Activated T-helper 2 cell treated with anti-CD3 and anti-CD28 coated beads, Interferon-gamma antibody, Interleukin-2, Interleukin-4, amounts not matched to agents 10 μg/mL and 5 μg/mL and 100 μg/mL, durations not matched to agents 14 hours and 24 hours and 36 hours (primary cell): ENCODE data around the gene RRAD. TPM values are rescaled to one million over a fixed set of nuclear protein-coding genes. Genes with fewer than 3 reads are reported as not detected.

ENCODE experiments used
- DNase-seq: peaks from one replicate; pipeline ENCODE4 v3.0.0; 2021; ENCODE audit warnings: low spot score
- H3K27ac Mint-ChIP-seq: one replicate; pipeline ENCODE4 v1.8.0; 2021; ENCODE audit warnings: mixed read lengths
- H3K27me3 Mint-ChIP-seq: one replicate; pipeline ENCODE4 v1.8.0; 2021; ENCODE audit warnings: low read depth, mixed read lengths
- H3K36me3 Mint-ChIP-seq: one replicate; pipeline ENCODE4 v1.8.0; 2021; ENCODE audit warnings: low read depth, mixed read lengths
- H3K4me1 Mint-ChIP-seq: one replicate; pipeline ENCODE4 v1.8.0; 2021; ENCODE audit warnings: low read depth, mixed read lengths
- H3K4me3 Mint-ChIP-seq: one replicate; pipeline ENCODE4 v1.8.0; 2021; ENCODE audit warnings: low read depth, mild to moderate bottlenecking, moderate library complexity, mixed read lengths
- H3K9me3 Mint-ChIP-seq: one replicate; pipeline ENCODE4 v1.8.0; 2021; ENCODE audit warnings: mixed read lengths
- intact Hi-C: fragments of 100-400 bp; cut with micrococcal nuclease; formaldehyde crosslinking; loops from one replicate; pipeline ENCODE4 v1.15.1; 2023
- total RNA-seq: library from RNA; stranded (reverse); gene quantifications from 2 replicates; pipeline ENCODE4 v1.2.3, GENCODE V29; 2022

RRAD gene
- total RNA-seq, 1 donor from 2014 or later, result 1.8 TPM

GRCh38 chr16:66917741-66918140 lies 7.6 kb downstream of the RRAD start:
- no peaks in the 10 kb centered on the region for H3K9me3 Mint-ChIP-seq
- no peaks in the 10 kb centered on the region for H3K36me3 Mint-ChIP-seq
- intact Hi-C loops, result no loop called here
- no peak overlapping the region for H3K4me3 Mint-ChIP-seq
- peaks cover 15% of the 10 kb centered on the region for H3K27me3 Mint-ChIP-seq
- no peak for DNase-seq
- H3K27ac Mint-ChIP-seq, result no peak overlapping the region
- no peaks in the 10 kb centered on the region for H3K4me1 Mint-ChIP-seq

- Mint-ChIP-seq H3K27ac (no peak overlapping the region), H3K9me3 (no peaks in the 10 kb centered on the region), H3K27me3 (peaks cover 15% of the 10 kb centered on the region), H3K4me1 (no peaks in the 10 kb centered on the region), H3K4me3 (no peak overlapping the region), H3K36me3 (no peaks in the 10 kb centered on the region)
- intact Hi-C loops, result no loop called here
- no peak for DNase-seq
Observed at GRCh38 chr16:66916518-66916917, 8.8 kb downstream of the RRAD start.

- H3K27ac Mint-ChIP-seq, result no peak overlapping the region
- H3K9me3 Mint-ChIP-seq, result no peaks in the 10 kb centered on the region
- intact Hi-C loops, result no loop called here
- H3K4me1 Mint-ChIP-seq, result peaks cover 1% of the 10 kb centered on the region
- H3K27me3 Mint-ChIP-seq, result peaks cover 8% of the 10 kb centered on the region
- H3K36me3 Mint-ChIP-seq, result no peaks in the 10 kb centered on the region
- H3K4me3 Mint-ChIP-seq, result no peak overlapping the region
- DNase-seq, result no peak
Observed at GRCh38 chr16:66915041-66915440, 10.3 kb downstream of the RRAD start.

GRCh38 chr16:66914541-66914940 lies 10.8 kb downstream of the RRAD start:
- Mint-ChIP-seq H3K36me3 (no peaks in the 10 kb centered on the region), H3K4me1 (peaks cover 1% of the 10 kb centered on the region), H3K9me3 (no peaks in the 10 kb centered on the region), H3K4me3 (no peak overlapping the region), H3K27me3 (peaks cover 5% of the 10 kb centered on the region), H3K27ac (no peak overlapping the region)
- intact Hi-C loops, result no loop called here
- no peak for DNase-seq

DNA sequence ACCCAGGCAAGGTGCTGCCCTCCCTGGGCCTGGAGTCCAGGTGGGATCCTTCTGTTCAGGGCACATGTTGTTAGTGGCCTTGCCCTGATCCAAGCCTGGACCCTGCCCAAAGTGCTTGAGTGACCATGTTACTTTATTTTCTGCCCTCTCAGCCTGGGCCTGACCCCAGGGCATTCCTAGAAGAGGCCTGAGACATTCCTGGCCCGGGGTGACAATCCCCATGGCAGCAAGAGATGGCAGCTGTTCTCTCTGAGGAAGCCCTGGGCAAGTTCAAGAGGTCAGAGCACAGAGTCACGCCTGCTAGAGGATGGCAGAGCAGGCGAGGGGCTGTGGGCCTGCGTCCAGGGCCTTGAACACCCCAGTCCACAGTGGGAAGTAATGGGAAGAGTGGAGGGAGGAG lies 11.6 kb downstream of the RRAD start:
- no peaks in the 10 kb centered on the region for H3K9me3 Mint-ChIP-seq
- H3K27ac Mint-ChIP-seq, result no peak overlapping the region
- DNase-seq, result no peak
- no peak overlapping the region for H3K4me3 Mint-ChIP-seq
- H3K27me3 Mint-ChIP-seq, result peaks cover 2% of the 10 kb centered on the region
- H3K36me3 Mint-ChIP-seq, result no peaks in the 10 kb centered on the region
- peaks cover 1% of the 10 kb centered on the region for H3K4me1 Mint-ChIP-seq
- intact Hi-C loops, result no loop called here

GRCh38 chr16:66913081-66913480 lies 12.3 kb downstream of the RRAD start:
- H3K9me3 Mint-ChIP-seq, result no peaks in the 10 kb centered on the region
- no peak overlapping the region for H3K27ac Mint-ChIP-seq
- peaks cover 1% of the 10 kb centered on the region for H3K4me1 Mint-ChIP-seq
- no peak overlapping the region for H3K4me3 Mint-ChIP-seq
- intact Hi-C loops, result no loop called here
- no peaks in the 10 kb centered on the region for H3K36me3 Mint-ChIP-seq
- peaks cover 2% of the 10 kb centered on the region for H3K27me3 Mint-ChIP-seq
- no peak for DNase-seq

DNA sequence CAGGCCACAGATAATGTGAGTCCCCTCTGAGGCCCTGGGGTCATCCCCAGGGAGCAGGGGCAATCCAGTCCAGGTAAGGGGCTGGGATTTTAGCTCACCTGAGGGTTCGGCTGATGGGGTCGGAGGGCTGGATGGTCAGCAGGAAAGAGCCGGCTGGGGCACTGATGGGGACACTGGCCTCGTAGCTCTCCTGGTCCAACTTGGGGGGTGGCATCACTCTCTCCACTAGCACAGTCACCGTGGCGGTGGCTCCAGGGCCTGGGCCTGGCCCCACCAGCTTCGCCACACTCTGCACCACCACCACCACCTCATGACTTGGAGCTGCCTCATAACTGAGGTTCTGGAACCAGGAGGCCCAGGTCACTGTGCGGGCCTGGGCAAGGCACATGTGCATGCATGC lies 13.5 kb downstream of the RRAD start:
- H3K9me3 Mint-ChIP-seq, result no peaks in the 10 kb centered on the region
- intact Hi-C loops, result no loop called here
- H3K36me3 Mint-ChIP-seq, result no peaks in the 10 kb centered on the region
- no peak for DNase-seq
- H3K27ac Mint-ChIP-seq, result no peak overlapping the region
- no peak overlapping the region for H3K4me3 Mint-ChIP-seq
- peaks cover 1% of the 10 kb centered on the region for H3K4me1 Mint-ChIP-seq
- H3K27me3 Mint-ChIP-seq, result peaks cover 2% of the 10 kb centered on the region

DNA sequence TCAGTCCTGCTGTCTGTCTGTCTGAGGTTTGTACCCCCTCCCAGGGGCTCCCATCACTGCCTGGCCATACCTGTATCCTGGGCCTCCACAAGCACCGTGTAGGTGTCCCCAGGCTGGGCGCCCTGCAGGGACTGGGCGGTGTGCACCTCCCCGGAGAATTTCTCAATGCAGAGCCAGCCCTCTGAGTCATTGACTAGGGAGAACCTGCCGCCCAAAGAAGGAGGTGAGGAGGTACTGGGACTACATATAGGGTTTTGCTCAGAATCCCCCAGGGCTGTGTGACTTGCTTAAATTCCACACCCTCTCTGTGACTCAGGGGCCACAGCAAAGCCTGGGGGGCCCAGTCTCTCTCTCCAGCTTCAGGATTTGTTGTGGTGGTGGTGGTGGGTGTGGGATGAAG lies 14.2 kb downstream of the RRAD start:
- no peak for DNase-seq
- Mint-ChIP-seq H3K27ac (no peak overlapping the region), H3K27me3 (no peaks in the 10 kb centered on the region), H3K9me3 (no peaks in the 10 kb centered on the region), H3K36me3 (no peaks in the 10 kb centered on the region), H3K4me1 (peaks cover 3% of the 10 kb centered on the region), H3K4me3 (no peak overlapping the region)
- intact Hi-C loops, result no loop called here

DNA sequence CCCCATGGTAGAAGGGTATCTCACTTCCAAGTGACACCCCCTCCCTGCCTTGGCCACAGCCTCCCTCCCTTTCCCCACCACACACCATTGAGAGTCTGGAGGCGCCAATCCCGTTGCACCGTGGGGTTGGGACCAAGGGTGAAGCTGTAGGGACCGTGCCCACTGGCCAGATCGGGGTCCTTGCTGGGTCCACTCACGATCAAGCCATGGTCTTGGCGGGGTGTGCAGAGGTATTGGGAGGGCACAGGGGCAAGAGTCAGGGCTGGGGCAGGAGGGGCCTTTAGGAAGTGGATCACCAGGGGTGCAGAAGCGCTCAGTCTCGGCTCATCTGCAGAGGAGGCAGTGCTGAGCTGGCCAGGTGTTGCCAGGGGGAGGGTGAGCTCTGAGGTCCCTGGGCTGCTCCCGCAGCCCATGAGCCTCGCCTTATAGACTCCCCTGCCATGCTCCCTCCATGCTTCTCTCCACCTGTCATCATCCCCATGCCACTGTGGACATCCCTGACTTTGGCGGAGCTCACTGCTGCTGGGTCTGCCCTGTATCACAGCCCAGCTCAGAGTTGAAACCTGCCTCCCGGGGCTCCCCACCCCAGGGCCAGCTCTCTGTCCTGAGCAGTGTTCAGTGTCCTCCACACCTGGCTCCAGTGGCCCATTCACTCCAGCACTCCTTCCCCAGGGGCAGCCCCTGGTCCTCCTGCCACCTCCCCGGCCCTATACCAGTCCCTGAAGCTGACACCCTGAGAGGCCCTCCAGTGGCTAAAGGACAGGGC lies 15.0 kb downstream of the RRAD start:
- H3K36me3 Mint-ChIP-seq, result no peaks in the 10 kb centered on the region
- no peak overlapping the region for H3K27ac Mint-ChIP-seq
- peaks cover 7% of the 10 kb centered on the region for H3K4me1 Mint-ChIP-seq
- DNase-seq, result no peak
- no peaks in the 10 kb centered on the region for H3K27me3 Mint-ChIP-seq
- intact Hi-C loops, result no loop called here
- H3K4me3 Mint-ChIP-seq, result no peak overlapping the region
- no peaks in the 10 kb centered on the region for H3K9me3 Mint-ChIP-seq

DNA sequence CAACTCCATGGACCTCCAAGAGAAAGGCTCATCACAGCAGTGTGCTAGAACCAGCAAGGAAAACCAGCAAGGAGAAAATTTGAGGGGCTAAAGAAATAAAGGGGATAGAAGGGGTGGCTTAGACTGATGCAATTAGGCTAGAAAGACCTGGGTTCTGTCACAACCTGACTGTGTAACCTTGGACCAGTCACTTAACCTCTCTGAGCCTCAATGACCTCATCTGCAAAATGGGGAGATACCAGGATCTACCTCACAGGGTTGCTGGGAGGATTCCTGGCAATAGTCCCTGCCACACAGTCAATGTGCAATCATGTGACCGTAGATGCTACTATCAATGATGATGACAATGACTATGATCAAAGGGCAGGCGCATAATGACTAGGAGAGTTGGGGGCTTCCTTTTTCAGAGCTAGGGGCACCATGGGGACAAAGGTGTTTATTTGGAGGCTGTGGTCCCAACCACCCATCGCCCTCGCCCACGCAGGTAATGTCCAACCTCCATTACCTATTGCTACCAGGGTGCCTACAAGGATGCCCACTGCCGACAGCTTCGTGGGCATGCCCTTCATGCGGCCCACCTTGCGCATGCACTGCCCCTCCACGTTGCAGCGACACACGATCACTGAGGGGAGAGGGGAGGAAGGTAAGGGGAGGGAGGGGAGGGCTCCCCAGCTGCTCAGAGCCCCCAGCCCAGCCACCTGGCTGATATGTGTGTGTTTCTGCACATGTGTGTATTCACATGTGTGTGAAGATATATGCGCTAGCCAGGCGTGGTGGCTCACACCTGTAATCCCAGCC lies 16.4 kb downstream of the RRAD start:
- no peaks in the 10 kb centered on the region for H3K9me3 Mint-ChIP-seq
- DNase-seq, result no peak
- no peak overlapping the region for H3K4me3 Mint-ChIP-seq
- no peaks in the 10 kb centered on the region for H3K36me3 Mint-ChIP-seq
- no peaks in the 10 kb centered on the region for H3K27me3 Mint-ChIP-seq
- intact Hi-C loops, result loop anchor here (10.0 kb wide), 1 partner anchor 56 kb away; the partner anchor contains the start of gene CES3
- H3K4me1 Mint-ChIP-seq, result peaks cover 7% of the 10 kb centered on the region
- H3K27ac Mint-ChIP-seq, result no peak overlapping the region

DNA sequence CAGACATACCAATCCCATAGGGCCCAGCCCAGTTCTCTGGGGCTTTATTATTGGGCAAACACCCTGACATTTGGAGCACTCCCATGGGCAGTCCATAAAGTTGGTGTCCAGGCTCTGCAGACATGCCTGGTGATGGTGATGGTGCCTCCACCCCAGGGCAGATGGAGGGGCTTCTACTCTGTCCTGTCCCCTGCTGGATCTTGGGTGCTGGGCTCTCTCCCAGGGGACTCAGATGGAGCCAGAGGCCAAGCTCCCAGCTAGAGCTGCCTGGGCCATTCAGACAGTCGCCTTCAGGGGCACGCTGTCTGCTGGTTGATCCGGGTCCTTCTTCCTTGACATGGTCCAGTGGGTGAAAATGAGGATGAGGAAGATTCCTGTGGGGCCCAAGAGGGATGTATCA lies 17.2 kb downstream of the RRAD start:
- Mint-ChIP-seq H3K27ac (no peak overlapping the region), H3K27me3 (no peaks in the 10 kb centered on the region), H3K4me1 (peaks cover 7% of the 10 kb centered on the region), H3K36me3 (no peaks in the 10 kb centered on the region), H3K9me3 (no peaks in the 10 kb centered on the region), H3K4me3 (no peak overlapping the region)
- DNase-seq, result no peak
- intact Hi-C loops, result loop anchor here (10.0 kb wide), 1 partner anchor 57 kb away; the partner anchor contains the start of gene CES3

GRCh38 chr16:66906916-66907836 lies 18.2 kb downstream of the RRAD start:
- H3K27ac Mint-ChIP-seq, result no peak overlapping the region
- H3K4me3 Mint-ChIP-seq, result no peak overlapping the region
- intact Hi-C loops, result loop anchor here (10.0 kb wide), 1 partner anchor 58 kb away; the partner anchor contains the start of gene CES3
- no peak for DNase-seq
- H3K27me3 Mint-ChIP-seq, result no peaks in the 10 kb centered on the region
- H3K9me3 Mint-ChIP-seq, result no peaks in the 10 kb centered on the region
- peaks cover 7% of the 10 kb centered on the region for H3K4me1 Mint-ChIP-seq
- H3K36me3 Mint-ChIP-seq, result no peaks in the 10 kb centered on the region
